Activated T-helper 1 cell treated with anti-CD3 and anti-CD28 coated beads, Interleukin-12 subunit alpha, Interleukin-12 subunit beta, Interleukin-2, Interleukin-4 antibody, amounts not matched to agents 30 ng/mL and 10 ng/mL and 1 ng/mL, durations not matched to agents 14 hours and 24 hours and 36 hours (primary cell): Measurements from ENCODE around the gene MAPK10. TPM values are rescaled to one million over a fixed set of nuclear protein-coding genes. Genes with fewer than 3 reads are reported as not detected.
"Not testable (repeated sequence)": the region's sequence is repeated elsewhere in the genome, so short reads cannot be mapped to it uniquely, and the experiment has no call there.

Experiments used
- DNase-seq: peaks from one replicate; pipeline ENCODE4 v3.0.0; 2021; ENCODE audit warnings: low spot score
- H3K27ac Mint-ChIP-seq: one replicate; pipeline ENCODE4 v1.8.0; 2021; ENCODE audit warnings: mild to moderate bottlenecking, mixed read lengths
- H3K27me3 Mint-ChIP-seq: one replicate; pipeline ENCODE4 v1.8.0; 2022; ENCODE audit warnings: mild to moderate bottlenecking, moderate library complexity, mixed read lengths; ENCODE audit not compliant: insufficient read depth
- H3K36me3 Mint-ChIP-seq: one replicate; pipeline ENCODE4 v1.8.0; 2021; ENCODE audit warnings: low read depth, mixed read lengths
- H3K4me1 Mint-ChIP-seq: one replicate; pipeline ENCODE4 v1.8.0; 2021; ENCODE audit warnings: low read depth, mixed read lengths
- H3K4me3 Mint-ChIP-seq: one replicate; pipeline ENCODE4 v1.8.0; 2021; ENCODE audit warnings: mild to moderate bottlenecking, moderate library complexity, mixed read lengths
- H3K9me3 Mint-ChIP-seq: one replicate; pipeline ENCODE4 v1.8.0; 2021; ENCODE audit warnings: mixed read lengths
- intact Hi-C: fragments of 100-400 bp; cut with micrococcal nuclease; formaldehyde crosslinking; loops from one replicate; pipeline ENCODE4 v1.15.1; 2024
- total RNA-seq: library from RNA; stranded (reverse); gene quantifications from 2 replicates; pipeline ENCODE4 v1.2.3, GENCODE V29; 2022

Gene MAPK10
- total RNA-seq, 1 donor from 2014 or later: not detected

DNA sequence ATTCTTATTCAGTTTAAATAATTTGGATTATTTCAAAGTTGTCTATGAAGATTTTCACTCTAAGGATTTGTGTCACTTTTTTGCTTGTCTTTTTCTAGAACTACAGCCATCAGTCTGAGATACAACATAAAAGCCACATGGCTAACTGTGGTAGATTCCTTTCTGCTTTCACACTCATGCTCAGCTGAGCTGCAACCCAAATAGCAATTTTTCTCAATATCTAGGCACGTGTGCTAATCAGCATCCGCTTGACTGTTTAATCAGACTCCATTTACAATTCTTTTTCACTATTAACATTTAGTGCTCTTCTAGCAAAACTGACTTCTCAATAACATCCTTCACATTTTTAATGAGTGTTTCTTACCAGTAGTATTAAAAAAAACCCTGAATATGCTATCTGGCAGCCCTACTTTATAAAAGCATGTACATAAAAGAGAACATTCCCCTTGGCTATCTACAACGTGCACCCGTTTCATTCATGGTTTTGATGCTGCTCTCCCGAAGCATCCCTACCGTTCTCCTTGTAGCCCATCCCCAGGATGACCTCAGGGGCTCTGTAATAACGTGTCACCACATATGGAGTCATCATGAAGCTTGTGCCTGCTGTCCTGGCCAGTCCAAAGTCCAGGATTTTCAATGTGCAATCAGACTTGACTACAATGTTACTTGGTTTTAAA, 259.2 kb downstream of the MAPK10 start:
- no peaks in the 10 kb centered on the region for H3K9me3 Mint-ChIP-seq
- no peak overlapping the region for H3K27ac Mint-ChIP-seq
- H3K27me3 Mint-ChIP-seq: no peaks in the 10 kb centered on the region
- no peak for DNase-seq
- intact Hi-C loops: no loop called here
- H3K4me1 Mint-ChIP-seq: no peaks in the 10 kb centered on the region
- H3K36me3 Mint-ChIP-seq: no peaks in the 10 kb centered on the region
- H3K4me3 Mint-ChIP-seq: no peak overlapping the region

DNA sequence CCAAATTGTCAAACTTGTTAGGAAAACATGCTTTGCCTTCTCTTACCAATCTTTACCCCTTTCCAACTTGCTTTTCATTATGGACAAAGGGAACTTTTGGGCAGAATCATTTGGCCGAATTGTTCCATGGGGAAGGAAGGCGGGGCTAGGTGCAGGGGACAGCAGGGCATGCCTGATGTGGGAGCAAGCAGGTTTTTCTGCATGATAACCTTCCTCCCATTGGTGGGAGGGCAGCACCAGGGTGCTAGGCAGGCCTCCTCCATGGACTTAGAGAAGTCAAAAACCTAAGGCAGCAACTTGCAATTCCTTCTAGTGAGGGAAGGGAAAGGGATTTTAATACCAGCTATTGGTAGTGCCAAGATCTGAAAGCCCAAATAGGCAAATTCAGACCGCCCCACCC, 260.5 kb downstream of the MAPK10 start:
- no peak overlapping the region for H3K27ac Mint-ChIP-seq
- intact Hi-C loops: no loop called here
- DNase-seq: no peak
- no peak overlapping the region for H3K4me3 Mint-ChIP-seq
- no peaks in the 10 kb centered on the region for H3K27me3 Mint-ChIP-seq
- no peaks in the 10 kb centered on the region for H3K9me3 Mint-ChIP-seq
- no peaks in the 10 kb centered on the region for H3K36me3 Mint-ChIP-seq
- no peaks in the 10 kb centered on the region for H3K4me1 Mint-ChIP-seq

DNA sequence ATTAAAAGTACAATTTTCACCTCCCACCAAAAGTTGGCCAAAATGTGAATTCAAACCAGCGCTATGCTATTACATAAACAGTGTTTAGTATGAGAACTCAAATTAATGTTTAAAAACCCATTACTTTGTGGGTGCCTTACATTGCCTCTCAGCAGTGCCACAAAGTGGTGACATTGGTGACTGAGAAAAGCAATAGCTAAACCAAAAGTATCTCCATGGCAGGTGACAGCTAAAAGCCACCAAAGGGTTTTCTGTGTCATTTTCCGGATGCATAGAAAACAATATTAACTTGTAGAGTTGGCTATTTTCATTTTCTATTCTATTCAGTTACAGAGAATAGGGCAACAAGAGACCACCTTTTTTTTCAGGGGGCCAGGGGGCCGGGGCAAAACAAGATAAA, 261.2 kb downstream of the MAPK10 start:
- no peak overlapping the region for H3K4me3 Mint-ChIP-seq
- DNase-seq: no peak
- no peaks in the 10 kb centered on the region for H3K4me1 Mint-ChIP-seq
- H3K9me3 Mint-ChIP-seq: no peaks in the 10 kb centered on the region
- intact Hi-C loops: no loop called here
- no peaks in the 10 kb centered on the region for H3K36me3 Mint-ChIP-seq
- no peaks in the 10 kb centered on the region for H3K27me3 Mint-ChIP-seq
- no peak overlapping the region for H3K27ac Mint-ChIP-seq

DNA sequence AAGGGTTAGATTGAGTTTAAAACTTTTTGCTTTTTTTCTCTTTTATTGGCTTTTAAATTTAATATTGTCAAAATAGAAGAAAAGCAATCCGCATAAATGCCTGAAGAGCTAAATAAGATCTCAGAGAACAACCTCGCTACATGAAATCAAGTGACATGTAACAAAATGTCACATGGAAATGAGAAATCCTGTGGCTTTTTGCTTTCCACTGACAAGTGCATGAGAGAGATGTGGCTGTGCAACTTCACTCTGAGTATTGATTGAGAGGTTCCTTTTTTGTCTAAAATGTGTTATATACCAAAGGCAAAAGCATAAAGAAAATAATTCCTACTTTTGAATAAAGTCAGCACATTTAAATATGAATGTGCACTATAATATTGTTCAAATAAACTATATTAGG, 263.5 kb downstream of the MAPK10 start:
- Mint-ChIP-seq H3K27ac (no peak overlapping the region), H3K9me3 (no peaks in the 10 kb centered on the region), H3K27me3 (no peaks in the 10 kb centered on the region), H3K4me1 (no peaks in the 10 kb centered on the region), H3K4me3 (no peak overlapping the region), H3K36me3 (no peaks in the 10 kb centered on the region)
- no peak for DNase-seq
- intact Hi-C loops: no loop called here

DNA sequence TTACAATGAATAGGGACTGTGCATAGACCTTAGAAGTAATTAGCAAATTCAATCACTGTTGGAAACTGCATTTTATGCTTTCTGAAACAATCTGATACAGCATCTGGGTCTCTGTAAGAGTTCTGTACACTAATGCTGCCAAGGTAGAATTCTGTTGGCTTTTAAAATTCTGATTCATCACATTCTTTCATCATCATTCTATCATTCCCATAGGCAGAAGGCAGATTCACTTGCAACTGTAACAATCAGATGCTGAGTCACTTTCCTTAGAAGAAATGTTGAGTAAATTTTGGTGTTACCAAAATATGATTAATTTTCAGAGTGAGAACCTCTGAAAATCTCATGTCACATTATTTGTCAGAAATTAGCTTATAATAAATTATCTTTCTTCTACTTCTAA, 267.2 kb downstream of the MAPK10 start:
- intact Hi-C loops: no loop called here
- DNase-seq: no peak
- H3K36me3 Mint-ChIP-seq: no peaks in the 10 kb centered on the region
- H3K27ac Mint-ChIP-seq: no peak overlapping the region
- H3K4me1 Mint-ChIP-seq: no peaks in the 10 kb centered on the region
- H3K27me3 Mint-ChIP-seq: no peaks in the 10 kb centered on the region
- no peaks in the 10 kb centered on the region for H3K9me3 Mint-ChIP-seq
- no peak overlapping the region for H3K4me3 Mint-ChIP-seq

DNA sequence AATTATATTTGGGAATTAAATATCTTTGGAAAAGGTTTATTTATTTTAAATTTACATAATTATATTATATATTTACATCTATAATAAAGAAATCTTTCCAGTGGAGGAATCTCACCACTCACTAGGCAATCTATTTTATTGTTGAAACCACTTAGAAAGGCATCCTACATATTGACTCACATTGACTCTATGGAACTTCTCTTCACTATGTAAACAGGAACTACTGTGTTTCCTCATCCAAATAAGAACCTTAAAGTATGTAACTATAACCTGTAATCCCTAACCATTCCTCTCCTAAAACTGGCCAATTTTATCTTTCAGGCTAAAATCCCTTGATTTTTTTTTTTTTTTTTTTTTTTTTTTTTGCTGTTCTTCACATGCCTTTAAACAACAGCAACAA, 268.7 kb downstream of the MAPK10 start:
- DNase-seq: no peak
- Mint-ChIP-seq H3K27ac (no peak overlapping the region), H3K4me3 (no peak overlapping the region), H3K9me3 (no peaks in the 10 kb centered on the region), H3K36me3 (no peaks in the 10 kb centered on the region), H3K4me1 (no peaks in the 10 kb centered on the region), H3K27me3 (no peaks in the 10 kb centered on the region)
- intact Hi-C loops: no loop called here

DNA sequence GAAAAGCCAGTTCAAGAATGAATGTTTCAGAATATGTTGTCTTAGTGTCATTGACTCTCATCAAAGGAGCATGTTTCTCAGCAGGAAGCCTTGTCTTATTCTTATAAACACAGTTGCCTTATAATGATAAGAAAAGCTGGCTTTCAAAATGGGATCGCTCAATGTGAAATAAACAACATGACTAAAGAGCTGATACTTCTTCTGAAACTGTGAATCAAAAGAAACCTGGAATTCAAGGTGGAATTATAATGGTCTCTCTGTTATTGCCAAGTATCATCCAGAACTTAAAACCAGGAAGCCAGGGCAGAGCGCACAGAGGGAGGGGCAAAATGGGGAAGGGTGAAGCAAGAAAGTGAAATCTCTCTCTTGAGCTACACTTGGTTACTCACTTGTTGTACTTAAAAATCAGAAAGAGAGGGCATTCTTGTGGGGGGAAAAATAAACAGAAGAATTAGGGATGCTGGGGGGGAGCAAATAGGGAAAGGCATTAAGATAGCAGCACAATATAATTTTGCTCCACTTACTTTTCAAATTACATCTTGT, 270.0 kb downstream of the MAPK10 start:
- intact Hi-C loops: no loop called here
- Mint-ChIP-seq H3K36me3 (no peaks in the 10 kb centered on the region), H3K27ac (no peak overlapping the region), H3K4me3 (no peak overlapping the region), H3K4me1 (no peaks in the 10 kb centered on the region), H3K9me3 (no peaks in the 10 kb centered on the region), H3K27me3 (no peaks in the 10 kb centered on the region)
- DNase-seq: no peak

DNA sequence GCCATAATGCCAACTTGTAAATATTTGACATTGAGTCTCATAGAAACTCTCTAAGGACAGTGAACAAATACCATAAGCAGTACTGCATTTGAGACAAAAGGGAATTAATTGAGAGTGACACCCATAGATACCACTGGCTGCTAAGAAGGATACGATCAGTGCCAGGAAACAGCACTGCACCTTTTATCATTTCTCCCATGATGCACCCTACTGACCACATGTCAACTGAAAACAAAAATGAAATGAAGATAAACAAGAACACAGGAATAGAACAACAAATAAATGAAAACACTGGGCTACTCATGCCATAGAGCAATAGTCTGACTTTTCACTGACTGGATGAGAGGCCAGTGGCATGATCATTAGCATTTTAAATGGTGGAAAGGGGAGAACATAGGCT, 270.8 kb downstream of the MAPK10 start:
- no peaks in the 10 kb centered on the region for H3K9me3 Mint-ChIP-seq
- H3K36me3 Mint-ChIP-seq: no peaks in the 10 kb centered on the region
- no peak for DNase-seq
- intact Hi-C loops: no loop called here
- H3K27ac Mint-ChIP-seq: no peak overlapping the region
- H3K4me3 Mint-ChIP-seq: no peak overlapping the region
- H3K27me3 Mint-ChIP-seq: no peaks in the 10 kb centered on the region
- no peaks in the 10 kb centered on the region for H3K4me1 Mint-ChIP-seq

DNA sequence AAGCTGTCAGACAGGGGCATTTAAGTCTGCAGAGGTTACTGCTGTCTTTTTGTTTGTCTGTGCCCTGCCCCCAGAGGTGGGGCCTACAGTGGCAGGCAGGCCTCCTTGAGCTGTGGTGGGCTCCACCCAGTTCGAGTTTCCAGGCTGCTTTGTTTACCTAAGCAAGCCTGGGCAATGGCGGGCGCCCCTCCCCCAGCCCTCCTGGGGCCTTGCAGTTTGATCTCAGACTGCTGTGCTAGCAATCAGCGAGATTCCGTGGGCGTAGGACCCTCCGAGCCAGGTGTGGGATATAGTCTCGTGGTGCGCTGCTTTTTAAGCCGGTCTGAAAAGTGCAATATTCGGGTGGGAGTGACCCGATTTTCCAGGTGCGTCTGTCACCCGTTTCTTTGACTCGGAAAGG, 284.1 kb downstream of the MAPK10 start:
- H3K4me1 Mint-ChIP-seq, H3K36me3 Mint-ChIP-seq, H3K27ac Mint-ChIP-seq, DNase-seq, H3K4me3 Mint-ChIP-seq, H3K9me3 Mint-ChIP-seq, intact Hi-C loops, H3K27me3 Mint-ChIP-seq: not testable (repeated sequence)

DNA sequence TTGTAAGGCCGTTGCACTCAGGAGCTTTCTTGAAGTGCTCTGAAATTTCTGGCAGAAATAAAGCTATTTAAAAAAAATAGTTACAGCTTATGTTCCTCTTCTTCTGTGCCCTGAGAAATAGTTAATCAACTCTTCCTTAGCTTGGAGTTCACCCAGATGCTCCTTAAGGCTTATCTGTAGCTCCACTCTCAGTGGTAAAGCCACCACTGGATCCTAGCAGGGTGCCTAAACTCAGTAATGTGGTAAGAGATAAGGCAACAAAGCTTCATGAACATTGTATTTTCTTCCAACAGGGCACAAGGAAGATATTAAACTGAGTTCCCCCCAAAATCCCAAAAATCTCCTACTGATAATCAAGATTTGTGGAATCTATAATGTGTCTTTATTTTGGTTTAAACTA, 299.5 kb downstream of the MAPK10 start:
- no peak for DNase-seq
- no peak overlapping the region for H3K27ac Mint-ChIP-seq
- no peaks in the 10 kb centered on the region for H3K9me3 Mint-ChIP-seq
- no peaks in the 10 kb centered on the region for H3K27me3 Mint-ChIP-seq
- H3K36me3 Mint-ChIP-seq: no peaks in the 10 kb centered on the region
- H3K4me3 Mint-ChIP-seq: no peak overlapping the region
- intact Hi-C loops: no loop called here
- H3K4me1 Mint-ChIP-seq: no peaks in the 10 kb centered on the region

DNA sequence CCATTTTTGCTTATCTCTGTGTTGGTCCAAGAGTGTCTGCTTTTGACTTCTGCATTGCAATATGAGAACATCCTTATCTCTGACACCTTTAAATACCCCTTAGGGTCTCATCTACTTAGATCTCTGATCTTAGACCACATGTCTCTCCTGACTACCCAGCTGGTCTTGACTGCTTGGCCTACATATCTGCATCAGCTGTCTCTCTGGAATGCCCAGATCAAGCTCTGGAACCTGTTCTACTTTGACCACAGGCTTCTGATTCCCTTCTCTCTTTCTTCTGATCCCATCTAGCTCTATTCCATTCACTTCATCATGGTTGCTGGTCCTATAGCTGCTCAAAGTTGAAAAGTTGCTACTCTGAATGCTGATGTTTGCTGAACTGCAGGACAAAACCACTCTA, 301.2 kb downstream of the MAPK10 start:
- intact Hi-C loops: no loop called here
- Mint-ChIP-seq H3K27ac (no peak overlapping the region), H3K27me3 (no peaks in the 10 kb centered on the region), H3K9me3 (no peaks in the 10 kb centered on the region), H3K36me3 (no peaks in the 10 kb centered on the region), H3K4me1 (no peaks in the 10 kb centered on the region), H3K4me3 (no peak overlapping the region)
- DNase-seq: no peak

DNA sequence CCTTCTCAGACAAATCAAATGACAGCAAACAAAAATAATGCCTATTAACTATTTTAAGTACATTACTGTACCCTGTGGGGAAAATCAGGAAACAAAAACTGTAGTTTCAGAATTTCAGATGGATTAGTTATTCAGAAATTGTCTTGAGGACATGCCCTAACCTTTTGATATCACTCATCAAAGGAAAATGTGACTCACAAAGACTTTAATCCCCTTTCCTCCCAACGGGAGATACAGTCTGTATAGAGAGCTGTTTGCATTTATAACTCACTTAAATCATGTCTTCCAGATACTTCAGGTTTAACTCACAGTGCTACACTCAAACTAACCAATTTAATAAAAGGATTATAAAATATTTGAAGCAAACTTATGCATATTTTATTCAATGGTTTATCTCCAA, 304.0 kb downstream of the MAPK10 start:
- intact Hi-C loops: no loop called here
- no peaks in the 10 kb centered on the region for H3K27me3 Mint-ChIP-seq
- H3K4me3 Mint-ChIP-seq: no peak overlapping the region
- DNase-seq: no peak
- H3K36me3 Mint-ChIP-seq: no peaks in the 10 kb centered on the region
- no peaks in the 10 kb centered on the region for H3K9me3 Mint-ChIP-seq
- no peaks in the 10 kb centered on the region for H3K4me1 Mint-ChIP-seq
- no peak overlapping the region for H3K27ac Mint-ChIP-seq

DNA sequence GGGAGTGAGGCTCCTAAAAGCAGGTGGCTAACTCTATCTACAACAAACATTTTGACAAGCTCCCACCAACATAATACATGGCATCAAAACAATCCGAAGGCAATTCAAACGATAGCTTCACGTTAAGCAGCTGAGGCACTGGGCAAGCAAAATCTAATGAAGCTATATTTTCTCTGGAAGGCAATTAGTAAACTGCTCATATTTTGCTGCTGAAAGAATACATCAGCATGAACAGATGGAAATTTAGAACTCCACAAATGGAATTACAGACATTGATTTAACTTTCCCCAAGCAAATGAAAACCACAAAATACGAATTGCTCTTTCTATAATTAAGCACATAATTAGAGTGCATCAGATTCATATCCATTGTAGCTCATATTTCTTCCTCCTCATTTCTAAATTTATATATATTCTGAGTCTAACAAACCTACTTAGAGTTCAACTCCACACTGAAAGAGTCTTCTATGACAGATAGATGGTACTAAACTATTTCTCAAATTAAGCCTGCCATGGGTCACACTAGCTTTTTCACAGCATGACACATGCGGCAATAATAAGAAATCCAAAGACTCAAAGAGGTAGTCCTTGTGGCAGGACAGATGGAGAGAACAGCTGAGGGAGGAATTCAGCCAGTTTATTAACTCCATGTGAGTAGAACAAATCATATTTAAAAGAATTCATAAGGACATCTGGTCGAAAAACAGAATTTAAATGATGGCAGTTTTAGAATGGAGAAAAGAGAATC, 305.4 kb downstream of the MAPK10 start:
- H3K27ac Mint-ChIP-seq: no peak overlapping the region
- no peak for DNase-seq
- no peaks in the 10 kb centered on the region for H3K9me3 Mint-ChIP-seq
- no peaks in the 10 kb centered on the region for H3K36me3 Mint-ChIP-seq
- intact Hi-C loops: no loop called here
- no peak overlapping the region for H3K4me3 Mint-ChIP-seq
- no peaks in the 10 kb centered on the region for H3K4me1 Mint-ChIP-seq
- no peaks in the 10 kb centered on the region for H3K27me3 Mint-ChIP-seq
